Heart right ventricle (tissue), 16 donors: Measurements from ENCODE around the gene POM121. TPM values are rescaled to one million over a fixed set of nuclear protein-coding genes. Genes with fewer than 3 reads are reported as not detected.
"Not testable (repeated sequence)": the region's sequence is repeated elsewhere in the genome, so short reads cannot be mapped to it uniquely, and the experiment has no call there.

Experiments
- ATAC-seq, 8 donors: fragments of 200-7000 bp; cut with Tn5 transposase; one replicate each; pipeline ENCODE4 v1.9.1; 2020; ENCODE audit warnings: mild to moderate bottlenecking in 8 of 8, moderate library complexity in 8 of 8, moderate number of reproducible peaks in 1 of 8
- DNase-seq, 2 donors: peaks; one replicate each; pipeline ENCODE4 v3.0.0-alpha.2; 2020
- H3K27ac ChIP-seq, 10 donors: fragments of 200-600 bp; sonication (generic) in 2 of 10; one replicate each; pipeline versions ENCODE4 v1.5.0 to v1.8.0; 2020 to 2022; ENCODE audit warnings: mild to moderate bottlenecking in 3 of 10
- H3K27me3 ChIP-seq, 7 donors: fragments of 200-600 bp; one replicate each; pipeline ENCODE4 v1.8.0; 2021 to 2022; ENCODE audit warnings: mild to moderate bottlenecking in 2 of 7
- H3K36me3 ChIP-seq, 9 donors: fragments of 200-600 bp; sonication (generic) in 1 of 9; one replicate each; pipeline versions ENCODE4 v1.5.0 to v1.8.0; 2020 to 2022; ENCODE audit warnings: mild to moderate bottlenecking in 2 of 9
- H3K4me1 ChIP-seq, 9 donors: fragments of 200-600 bp; sonication (generic) in 1 of 9; one replicate each; pipeline versions ENCODE4 v1.5.0 to v1.8.0; 2020 to 2022; ENCODE audit warnings: mild to moderate bottlenecking in 4 of 9
- H3K4me3 ChIP-seq, 10 donors: fragments of 200-600 bp; sonication (generic) in 2 of 10; one replicate each; pipeline versions ENCODE4 v1.5.0 to v1.8.0; 2020 to 2022; ENCODE audit warnings: mild to moderate bottlenecking in 7 of 10, moderate library complexity in 2 of 10
- H3K9me3 ChIP-seq, 11 donors: fragments of 200-600 bp in 10 of 11; sonication (generic) in 2 of 11; one replicate each; pipeline versions ENCODE4 v1.5.0 to v1.8.0; 2013 to 2022; ENCODE audit warnings: mild to moderate bottlenecking in 2 of 11, control low read depth in 1 of 11, moderate library complexity in 1 of 11
- CTCF ChIP-seq, 9 donors: fragments of 200-600 bp; sonication (generic) in 2 of 9; IDR thresholded peaks; one replicate each; pipeline versions ENCODE4 v1.5.0 to v1.8.0; 2021 to 2022; ENCODE audit warnings: antibody characterized with exemption in 9 of 9, mild to moderate bottlenecking in 5 of 9, moderate library complexity in 1 of 9
- WGBS, 2 donors: extraction: QIAGEN DNeasy Blood & Tissue Kit; methylation state at CpG; one replicate each; pipeline ENCODE4 v1.1.7; 2013; ENCODE audit warnings: inconsistent platforms in 1 of 2; 5-methylcytosine and 5-hydroxymethylcytosine counted together
- intact Hi-C, 10 donors: fragments of 100-400 bp; cut with DNase I; formaldehyde crosslinking; loops; one replicate each; pipeline versions ENCODE4 v1.11.1 to v1.14.2; 2022
- polyA plus RNA-seq, 2 donors: library from polyadenylated mRNA; stranded (reverse); fragments of 200-250 nt; gene quantifications; one replicate each; pipeline ENCODE4 v1.2.3, GENCODE V29; 2013
- total RNA-seq, 10 donors: library from RNA; stranded (reverse); fragmentation: NEBNext Ultra II Directional in 3 of 10; extraction: Animal tissue kit (Norgen Biotek cat#: 25700) in 3 of 10; gene quantifications; one replicate each; pipeline versions ENCODE4 v1.2.1 to v1.2.4, GENCODE V29; 2021 to 2023
- donor health status: Arrhythmogenic right ventricular cardiomyopathy.
- donor health status: ischemic (EF 13 %, LVEDD 7.1; RV severe dilation, severe dysfunction).
- donor health status: healthy with polysubstance abuse.
- donor health status: DM: no; HTN: yes; CAD: no.
- donor health status: DM: no; HTN: no; CAD: no.
- donor health status: ischemic (EF 25% LVEDD 6.9; RV normal size, moderate dysfunction).
- donor health status: ischemic (EF 25% LVEDD 5.7; RV mildly dilated, moderate dysfunction).
- donor health status: healthy.
- donor health status: DM: yes; HTN: yes; CAD: no.
- donor health status: Ischemic cardiomyopathy.
- donor health status: ischemic (EF 35%, LVEDD 5.7; RV mildly dilated, moderate dysfunction).
- donor health status: nonischemic (EF 11% LVEDD 7.7; RV severe dilation, severe dysfunction).
- donor health status: DM: yes; HTN: yes; CAD: no.
- donor health status: PGD.
- donor health status: ischemic (EF 29% LVEDD 5.4; RV normal size, mild dysfunction).
- donor health status: nonischemic (EF 23%, LVEDD 6.1; RV moderate dilation, normal function).

POM121 gene
- total and polyA plus RNA-seq, 12 donors = 8.1 to 23.5 (median 17.8) TPM

- H3K4me3 ChIP-seq, H3K27me3 ChIP-seq, H3K27ac ChIP-seq, H3K9me3 ChIP-seq: not testable (repeated sequence)
- intact Hi-C loops = loop anchor here in 7 of 10 donors (5.0 to 10.0 kb wide), 3 partner anchors 80 to 90 kb away; partner anchors contain the start of gene TYW1B (in 6 of the 7)
- ATAC-seq (peak in 6 of 8 donors; percentile 65 to 80 (median 76)), DNase-seq (peak; percentile 26 to 34)
- H3K4me1 ChIP-seq = peaks cover 0 to 17% (median 0%) of the 10 kb centered on the region in 9 donors
- 70% methylated on average over 9 of the region's 9 CpGs for WGBS, 2 donors
- TF ChIP-seq CTCF (IDR thresholded peaks at IDR 0.05) = peak; percentile 22 to 73 (median 69)
- peaks cover 0 to 55% (median 12%) of the 10 kb centered on the region in 9 donors for H3K36me3 ChIP-seq
Measured at GRCh38 chr7:72914756-72915525, 10.0 kb upstream of the POM121 start.

- 91 to 93% methylated on average over 4 of the region's 4 CpGs for WGBS, 2 donors
Measured at GRCh38 chr7:72919256-72919775, 5.6 kb upstream of the POM121 start.

GRCh38 chr7:72924386-72924732 is 536 bp upstream of the POM121 start:
- TF ChIP-seq CTCF (IDR thresholded peaks at IDR 0.05) = no peak
- WGBS, 2 donors = 0% methylated on average over 5 of the region's 5 CpGs
- intact Hi-C loops = loop anchor here in 1 of 10 donors (10.0 kb wide), 1 partner anchor 100 kb away; the partner anchor contains the start of gene TYW1B

More at GRCh38 chr7:72919256-72919775, 5.6 kb upstream of the POM121 start:
- Histone ChIP-seq H3K36me3 (peaks cover 0 to 48% (median 0%) of the 10 kb centered on the region in 9 donors), H3K4me1 (peaks cover 3 to 24% (median 7%) of the 10 kb centered on the region in 9 donors), H3K9me3 (no peaks in the 10 kb centered on the region), H3K4me3 (no peak overlapping the region), H3K27me3 (no peaks in the 10 kb centered on the region), H3K27ac (no peak overlapping the region)
- DNase-seq = no peak
- TF ChIP-seq CTCF (IDR thresholded peaks at IDR 0.05) = no peak
- intact Hi-C loops = loop anchor here in 6 of 10 donors (10.0 kb wide), 2 partner anchors 85 to 95 kb away; partner anchors contain the start of gene TYW1B (in 5 of the 6)
- ATAC-seq = no peak

GRCh38 chr7:72925546-72926120 is 738 bp downstream of the POM121 start:
- Histone ChIP-seq H3K36me3 (peaks cover 0 to 55% (median 30%) of the 10 kb centered on the region in 9 donors), H3K4me1 (peaks cover 3 to 26% (median 22%) of the 10 kb centered on the region in 9 donors), H3K4me3 (peak overlapping the region; percentile 54 to 96 (median 87)), H3K9me3 (no peaks in the 10 kb centered on the region), H3K27ac (peak overlapping the region; percentile 70 to 96 (median 88)), H3K27me3 (no peaks in the 10 kb centered on the region)
- DNase-seq (no peak), ATAC-seq (no peak)
- WGBS, 2 donors = 1 to 2% methylated on average over 26 to 35 of the region's 35 CpGs
- intact Hi-C loops = loop anchor here in 1 of 10 donors (10.0 kb wide), 1 partner anchor 101 kb away; the partner anchor contains the start of gene TYW1B
- no peak for TF ChIP-seq CTCF (IDR thresholded peaks at IDR 0.05)

More at GRCh38 chr7:72924386-72924732, 536 bp upstream of the POM121 start:
- Histone ChIP-seq H3K4me3 (peak overlapping the region; percentile 54 to 96 (median 87)), H3K27ac (peak overlapping the region; percentile 70 to 96 (median 88)), H3K9me3 (no peaks in the 10 kb centered on the region), H3K27me3 (no peaks in the 10 kb centered on the region), H3K4me1 (peaks cover 3 to 30% (median 22%) of the 10 kb centered on the region in 9 donors), H3K36me3 (peaks cover 0 to 45% (median 21%) of the 10 kb centered on the region in 9 donors)
- peak in 2 of 8 donors; percentile 7 to 12 for ATAC-seq
- no peak for DNase-seq

GRCh38 chr7:72927791-72928190 is 2.9 kb downstream of the POM121 start:
- intact Hi-C loops = loop anchor here in 1 of 10 donors (10.0 kb wide), 1 partner anchor 103 kb away; the partner anchor contains the start of gene TYW1B
- 96 to 98% methylated on average over 6 of the region's 6 CpGs for whole genome bisulfite sequencing, 2 donors
- H3K27me3 ChIP-seq = not testable (repeated sequence)

GRCh38 chr7:72928216-72928615 is 3.3 kb downstream of the POM121 start:
- intact Hi-C loops = loop anchor here in 1 of 10 donors (10.0 kb wide), 1 partner anchor 103 kb away; the partner anchor contains the start of gene TYW1B
- not testable (repeated sequence) for H3K27me3 ChIP-seq, H3K9me3 ChIP-seq, DNase-seq, H3K4me3 ChIP-seq, H3K27ac ChIP-seq, ATAC-seq
- WGBS, 2 donors = 92 to 96% methylated on average over 6 of the region's 6 CpGs
- Histone ChIP-seq H3K4me1 (peaks cover 3 to 26% (median 22%) of the 10 kb centered on the region in 9 donors), H3K36me3 (peaks cover 0 to 65% (median 39%) of the 10 kb centered on the region in 9 donors)

More at GRCh38 chr7:72927791-72928190, 2.9 kb downstream of the POM121 start:
- not testable (repeated sequence) for H3K9me3 ChIP-seq, ATAC-seq, H3K27ac ChIP-seq, H3K4me3 ChIP-seq, DNase-seq
- Histone ChIP-seq H3K4me1 (peaks cover 3 to 26% (median 22%) of the 10 kb centered on the region in 9 donors), H3K36me3 (peaks cover 0 to 62% (median 39%) of the 10 kb centered on the region in 9 donors)
